GM12875 (cell line): ENCODE data around the gene PARP4.
"Not testable (repeated sequence)": the region's sequence is repeated elsewhere in the genome, so short reads cannot be mapped to it uniquely, and the experiment has no call there.

ENCODE experiments used
- H3K4me3 ChIP-seq: one replicate; pipeline ENCODE4 v1.5.1; 2011; ENCODE audit warnings: low read depth, low read length, control low read depth
- TF ChIP-seq, protein P1 (sequence below): IDR thresholded peaks from 2 replicates; pipeline ENCODE4 v1.5.1; 2011; ENCODE audit warnings: low read depth, mild to moderate bottlenecking, control low read depth, inconsistent platforms, low read length, moderate library complexity, borderline replicate concordance; ENCODE audit not compliant: insufficient read depth

PARP4 gene

DNA sequence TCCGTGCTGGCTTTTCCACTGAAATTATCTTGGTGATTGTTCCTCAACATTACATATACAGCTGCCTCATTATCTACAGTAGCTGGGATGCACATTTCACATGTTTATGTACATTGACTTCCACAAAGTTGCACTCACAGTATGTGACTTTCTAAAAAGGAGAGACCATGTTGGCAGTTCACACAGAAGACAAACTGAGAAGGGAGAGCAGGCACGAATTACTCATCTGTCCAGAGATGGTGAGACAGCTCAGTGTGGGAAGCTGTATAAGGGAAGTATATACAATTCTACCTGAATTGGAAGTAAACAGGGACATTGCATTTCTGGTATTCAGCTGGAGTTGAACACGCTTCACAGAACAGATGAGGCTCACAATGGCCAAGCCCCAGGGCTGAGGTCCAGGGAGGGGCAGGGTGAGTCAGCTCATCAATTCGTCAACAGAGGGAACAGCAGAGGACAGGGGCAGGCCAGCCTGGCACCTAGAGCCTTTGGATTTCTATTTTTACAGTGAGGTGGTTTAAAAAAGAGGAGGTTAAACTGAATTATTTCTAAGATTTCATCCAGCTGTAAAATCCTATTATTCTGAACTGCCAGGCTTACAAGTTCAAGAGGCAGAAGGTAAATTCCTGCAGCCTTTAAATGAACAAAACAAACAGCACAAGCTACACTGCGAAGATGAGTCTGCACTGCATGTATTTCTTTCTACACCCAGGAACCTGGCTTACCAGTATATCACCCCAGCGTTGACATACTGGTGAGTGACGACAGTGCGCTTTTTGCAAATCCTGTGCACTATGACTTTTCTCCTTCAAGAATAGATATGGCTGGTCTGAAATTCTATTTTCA lies 9.8 kb downstream of the PARP4 start:
- no peak overlapping the region for H3K4me3 ChIP-seq

DNA sequence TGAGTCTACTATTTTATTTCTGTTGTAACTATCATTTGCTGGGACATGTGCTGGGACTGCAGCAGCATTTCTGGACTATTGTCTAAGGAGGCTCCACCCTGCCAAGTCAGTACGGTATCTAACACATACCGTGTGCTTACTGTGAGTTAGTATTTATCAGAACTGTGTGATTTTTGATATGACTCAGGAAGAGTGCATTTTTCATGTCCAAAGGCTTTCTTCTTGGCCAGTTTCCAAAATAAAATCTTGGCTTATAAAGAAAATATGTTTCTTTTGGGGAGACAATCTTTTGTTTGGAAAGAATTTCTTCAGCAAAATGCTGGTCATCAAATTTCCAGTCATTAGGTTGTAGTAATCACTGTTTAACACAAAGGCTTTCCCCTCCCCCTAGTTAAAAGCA lies 11.6 kb downstream of the PARP4 start:
- no peak overlapping the region for H3K4me3 ChIP-seq
- TF ChIP-seq, protein P1, sequence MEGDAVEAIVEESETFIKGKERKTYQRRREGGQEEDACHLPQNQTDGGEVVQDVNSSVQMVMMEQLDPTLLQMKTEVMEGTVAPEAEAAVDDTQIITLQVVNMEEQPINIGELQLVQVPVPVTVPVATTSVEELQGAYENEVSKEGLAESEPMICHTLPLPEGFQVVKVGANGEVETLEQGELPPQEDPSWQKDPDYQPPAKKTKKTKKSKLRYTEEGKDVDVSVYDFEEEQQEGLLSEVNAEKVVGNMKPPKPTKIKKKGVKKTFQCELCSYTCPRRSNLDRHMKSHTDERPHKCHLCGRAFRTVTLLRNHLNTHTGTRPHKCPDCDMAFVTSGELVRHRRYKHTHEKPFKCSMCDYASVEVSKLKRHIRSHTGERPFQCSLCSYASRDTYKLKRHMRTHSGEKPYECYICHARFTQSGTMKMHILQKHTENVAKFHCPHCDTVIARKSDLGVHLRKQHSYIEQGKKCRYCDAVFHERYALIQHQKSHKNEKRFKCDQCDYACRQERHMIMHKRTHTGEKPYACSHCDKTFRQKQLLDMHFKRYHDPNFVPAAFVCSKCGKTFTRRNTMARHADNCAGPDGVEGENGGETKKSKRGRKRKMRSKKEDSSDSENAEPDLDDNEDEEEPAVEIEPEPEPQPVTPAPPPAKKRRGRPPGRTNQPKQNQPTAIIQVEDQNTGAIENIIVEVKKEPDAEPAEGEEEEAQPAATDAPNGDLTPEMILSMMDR: no peak

More for the DNA sequence above, 9.8 kb downstream of the PARP4 start:
- TF ChIP-seq, protein P1: no peak

DNA sequence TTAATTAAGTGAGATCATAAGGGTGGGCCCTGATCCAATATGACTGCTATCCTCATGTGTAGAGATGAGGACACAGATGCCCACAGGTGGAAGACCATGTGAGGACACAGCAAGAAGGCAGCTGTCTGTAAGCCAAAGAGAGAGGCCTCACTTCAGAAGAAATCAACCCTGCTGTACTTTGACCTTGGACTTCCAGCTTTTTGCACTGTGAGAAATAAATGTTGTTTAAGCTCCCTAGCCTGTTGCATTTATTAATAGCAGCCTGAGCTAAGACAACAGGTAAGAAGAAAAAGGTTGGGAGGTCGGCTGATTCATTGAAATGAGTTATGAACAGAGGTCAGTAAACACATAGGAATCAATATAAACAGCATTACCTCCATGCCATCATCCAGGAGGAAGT lies 14.8 kb downstream of the PARP4 start:
- H3K4me3 ChIP-seq: no peak overlapping the region
- TF ChIP-seq, protein P1: no peak

DNA sequence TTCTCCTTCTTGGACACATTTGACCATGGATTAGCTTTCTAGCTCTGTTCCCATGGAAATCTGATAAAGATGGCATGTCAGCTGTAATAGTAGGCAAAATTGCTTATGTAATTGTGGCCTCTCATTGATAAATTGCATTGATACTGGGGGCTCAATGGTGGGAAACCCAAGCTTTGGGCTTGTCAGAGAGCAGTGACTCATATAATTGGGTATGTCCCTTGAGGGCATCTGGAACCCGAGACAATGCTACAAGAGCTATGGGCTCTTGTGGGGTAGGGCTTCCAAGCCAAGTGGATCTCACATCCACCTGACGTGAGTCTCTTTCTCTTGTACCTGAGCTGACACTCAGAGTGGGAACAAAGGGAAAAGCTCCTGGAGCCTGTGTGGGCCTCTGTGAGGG lies 16.3 kb downstream of the PARP4 start:
- not testable (repeated sequence) for H3K4me3 ChIP-seq

DNA sequence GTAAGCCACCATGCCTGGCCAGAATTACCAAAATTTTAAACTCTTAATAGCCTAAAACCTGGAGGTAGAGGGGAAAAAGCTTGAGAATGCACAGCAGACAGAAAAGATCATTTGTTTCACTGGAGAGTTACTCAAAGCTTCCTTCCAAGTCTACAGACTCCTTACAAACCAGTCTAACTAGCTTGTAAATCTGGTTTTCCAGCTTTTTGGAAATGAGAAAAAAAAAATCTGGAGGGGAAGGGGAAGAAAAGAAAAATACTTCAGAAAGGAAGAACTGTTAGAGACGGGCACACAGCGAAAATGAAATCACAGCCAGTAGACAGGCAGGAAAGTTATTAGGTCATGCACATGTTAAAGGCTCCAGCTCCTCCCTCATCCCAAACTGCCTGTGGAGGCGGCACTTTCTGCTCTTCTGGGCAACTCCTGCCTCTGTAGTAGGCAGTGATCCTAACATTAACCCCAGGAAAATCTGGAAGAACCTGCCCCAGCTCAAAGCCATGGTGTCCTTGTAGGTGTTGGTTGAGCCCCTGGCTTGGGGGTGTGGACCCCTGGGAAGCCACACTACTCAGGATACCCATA lies 17.3 kb downstream of the PARP4 start:
- TF ChIP-seq, protein P1: no peak
- H3K4me3 ChIP-seq: no peak overlapping the region

DNA sequence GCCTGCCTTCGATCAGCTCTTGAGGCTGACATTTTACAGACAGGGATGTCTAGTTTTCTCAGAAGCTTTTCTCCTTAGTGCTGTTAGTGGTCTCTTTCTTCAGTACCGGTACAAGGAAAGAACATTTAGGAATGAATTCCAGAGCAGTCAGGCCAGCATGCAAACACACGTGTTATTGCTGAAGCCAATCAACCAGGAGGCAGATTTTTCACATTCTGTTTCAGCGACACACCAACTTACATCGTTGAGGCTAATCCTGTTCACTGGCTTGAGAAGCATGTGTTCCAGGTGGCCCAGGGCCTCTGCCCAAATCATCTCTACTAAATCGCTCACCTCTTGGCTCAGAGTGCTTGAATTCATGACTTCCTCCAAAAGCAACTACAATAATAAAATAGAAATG lies 19.2 kb downstream of the PARP4 start:
- no peak overlapping the region for H3K4me3 ChIP-seq
- TF ChIP-seq, protein P1: no peak

DNA sequence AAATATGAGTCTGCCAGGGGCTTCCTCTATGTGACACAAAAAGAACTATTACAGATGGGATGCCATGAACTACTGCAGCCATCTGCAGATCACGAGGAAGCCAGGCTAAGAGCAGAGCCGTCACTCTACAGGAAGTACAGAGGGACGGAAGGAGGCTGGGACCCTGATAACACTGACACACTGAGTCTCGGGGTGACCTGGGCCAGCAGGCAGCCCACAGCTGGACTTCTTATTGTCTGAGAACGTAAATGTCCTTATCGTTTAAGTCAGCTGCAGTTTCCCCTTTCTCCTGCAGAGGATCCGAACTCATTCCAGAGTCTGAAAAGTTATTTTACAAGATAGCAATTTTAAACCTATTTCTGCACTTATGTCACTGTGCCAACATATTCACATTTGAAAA lies 20.7 kb downstream of the PARP4 start:
- TF ChIP-seq, protein P1: no peak
- no peak overlapping the region for H3K4me3 ChIP-seq
